GM12875 (cell line): ENCODE results near the gene TAL1.

ENCODE experiments used
- H3K4me3 ChIP-seq: one replicate; pipeline ENCODE4 v1.5.1; 2011; ENCODE audit warnings: low read depth, low read length, control low read depth
- TF ChIP-seq, protein P1 (sequence below): IDR thresholded peaks from 2 replicates; pipeline ENCODE4 v1.5.1; 2011; ENCODE audit warnings: low read depth, mild to moderate bottlenecking, control low read depth, inconsistent platforms, low read length, moderate library complexity, borderline replicate concordance; ENCODE audit not compliant: insufficient read depth

Gene TAL1

DNA sequence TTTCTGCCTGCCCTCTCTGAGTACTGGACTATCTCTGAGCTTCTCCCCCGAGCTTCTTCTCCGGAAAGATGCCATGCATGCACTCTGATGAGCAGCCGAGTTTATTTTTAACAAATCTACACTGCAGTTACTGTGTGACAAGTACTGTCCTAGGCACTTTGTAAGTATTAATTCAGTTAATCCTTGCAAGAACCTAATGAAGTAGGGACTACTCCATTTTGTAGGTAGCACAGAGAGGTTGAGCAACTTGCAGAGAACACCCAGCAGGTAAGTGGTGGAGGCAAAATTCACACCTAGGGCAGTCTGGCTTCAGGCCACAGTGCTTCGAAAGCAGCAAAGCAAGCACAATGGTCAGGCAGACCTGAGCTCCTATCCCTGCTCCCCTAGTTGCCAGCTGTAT, 3.8 kb upstream of the TAL1 start:
- TF ChIP-seq, protein P1, sequence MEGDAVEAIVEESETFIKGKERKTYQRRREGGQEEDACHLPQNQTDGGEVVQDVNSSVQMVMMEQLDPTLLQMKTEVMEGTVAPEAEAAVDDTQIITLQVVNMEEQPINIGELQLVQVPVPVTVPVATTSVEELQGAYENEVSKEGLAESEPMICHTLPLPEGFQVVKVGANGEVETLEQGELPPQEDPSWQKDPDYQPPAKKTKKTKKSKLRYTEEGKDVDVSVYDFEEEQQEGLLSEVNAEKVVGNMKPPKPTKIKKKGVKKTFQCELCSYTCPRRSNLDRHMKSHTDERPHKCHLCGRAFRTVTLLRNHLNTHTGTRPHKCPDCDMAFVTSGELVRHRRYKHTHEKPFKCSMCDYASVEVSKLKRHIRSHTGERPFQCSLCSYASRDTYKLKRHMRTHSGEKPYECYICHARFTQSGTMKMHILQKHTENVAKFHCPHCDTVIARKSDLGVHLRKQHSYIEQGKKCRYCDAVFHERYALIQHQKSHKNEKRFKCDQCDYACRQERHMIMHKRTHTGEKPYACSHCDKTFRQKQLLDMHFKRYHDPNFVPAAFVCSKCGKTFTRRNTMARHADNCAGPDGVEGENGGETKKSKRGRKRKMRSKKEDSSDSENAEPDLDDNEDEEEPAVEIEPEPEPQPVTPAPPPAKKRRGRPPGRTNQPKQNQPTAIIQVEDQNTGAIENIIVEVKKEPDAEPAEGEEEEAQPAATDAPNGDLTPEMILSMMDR, result no peak
- H3K4me3 ChIP-seq, result no peak overlapping the region

- no peak overlapping the region for H3K4me3 ChIP-seq
- TF ChIP-seq, protein P1, result no peak
Measured at GRCh38 chr1:47235241-47235681, 3.2 kb upstream of the TAL1 start.

DNA sequence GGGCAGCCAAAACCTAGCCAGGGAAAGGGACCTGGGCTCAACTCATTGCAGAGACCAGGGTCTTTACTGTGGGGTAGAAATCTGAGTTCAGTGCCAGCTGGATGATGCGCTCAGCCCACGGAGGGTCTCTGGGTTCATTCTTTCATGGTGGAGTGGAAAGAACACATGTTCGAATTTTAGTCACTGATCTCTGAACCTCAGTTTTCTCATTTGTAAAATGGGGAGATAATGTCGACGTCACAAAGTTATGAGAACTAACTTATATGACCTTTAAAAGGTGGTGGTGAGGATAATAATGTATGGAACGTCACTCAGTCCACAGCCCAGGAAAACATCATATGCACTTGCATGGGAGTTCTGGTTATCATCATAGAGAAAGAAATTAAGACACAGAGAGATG, 1.2 kb upstream of the TAL1 start:
- no peak overlapping the region for H3K4me3 ChIP-seq
- TF ChIP-seq, protein P1, result no peak

DNA sequence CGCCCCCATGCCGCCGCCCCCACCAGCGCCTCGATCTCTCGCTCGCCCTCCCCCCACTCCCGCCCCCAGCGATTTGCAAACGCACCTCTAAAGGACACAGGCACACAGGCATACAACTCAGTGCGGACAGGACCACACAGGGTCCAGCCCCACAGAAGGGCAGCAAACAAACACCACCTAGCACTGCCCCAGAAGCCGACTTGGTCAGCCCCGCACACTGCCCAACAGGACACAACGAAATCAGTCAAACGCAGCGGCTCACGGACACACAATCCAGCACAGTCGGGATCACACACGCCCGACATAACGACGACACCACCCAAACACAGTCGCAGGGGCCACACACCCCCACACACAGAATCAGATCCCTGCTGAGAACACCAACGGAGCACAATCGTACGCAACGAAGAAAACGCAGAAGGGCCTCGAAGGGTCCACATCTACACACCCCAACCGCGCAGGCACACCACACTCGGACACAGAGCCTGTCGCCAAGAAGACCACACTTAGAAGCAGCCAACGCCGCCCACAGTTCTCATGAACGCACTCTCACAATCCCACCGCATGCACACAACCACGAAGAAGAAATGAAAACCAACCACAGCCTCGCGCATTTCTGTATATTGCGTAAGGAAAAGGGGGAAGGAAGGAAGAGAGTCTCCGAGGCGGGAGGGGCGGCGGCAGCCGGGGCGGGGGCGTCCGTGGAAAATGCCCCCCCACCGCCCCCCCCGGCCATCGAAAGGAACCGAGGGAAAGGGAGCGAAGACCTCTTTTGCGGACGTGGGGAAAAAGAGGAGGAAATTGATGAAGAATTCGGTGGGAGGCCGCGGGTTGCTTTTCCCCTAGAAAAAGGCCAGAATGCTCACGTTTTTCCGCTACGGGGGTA, 481 bp downstream of the TAL1 start:
- TF ChIP-seq, protein P1, result no peak
- no peak overlapping the region for H3K4me3 ChIP-seq

GRCh38 chr1:47230692-47231300, 1.2 kb downstream of the TAL1 start:
- H3K4me3 ChIP-seq, result no peak overlapping the region
- TF ChIP-seq, protein P1, result no peak

- no peak overlapping the region for H3K4me3 ChIP-seq
- TF ChIP-seq, protein P1, result no peak
Measured at GRCh38 chr1:47229886-47230691, 1.9 kb downstream of the TAL1 start.
